MV-4-11 (cell line): ENCODE data around the gene SNRNP200.

Experiments used
- DNase-seq: peaks from one replicate; lab custom pipeline; 2025; lab: John Stamatoyannopoulos, UW

Gene SNRNP200

DNA sequence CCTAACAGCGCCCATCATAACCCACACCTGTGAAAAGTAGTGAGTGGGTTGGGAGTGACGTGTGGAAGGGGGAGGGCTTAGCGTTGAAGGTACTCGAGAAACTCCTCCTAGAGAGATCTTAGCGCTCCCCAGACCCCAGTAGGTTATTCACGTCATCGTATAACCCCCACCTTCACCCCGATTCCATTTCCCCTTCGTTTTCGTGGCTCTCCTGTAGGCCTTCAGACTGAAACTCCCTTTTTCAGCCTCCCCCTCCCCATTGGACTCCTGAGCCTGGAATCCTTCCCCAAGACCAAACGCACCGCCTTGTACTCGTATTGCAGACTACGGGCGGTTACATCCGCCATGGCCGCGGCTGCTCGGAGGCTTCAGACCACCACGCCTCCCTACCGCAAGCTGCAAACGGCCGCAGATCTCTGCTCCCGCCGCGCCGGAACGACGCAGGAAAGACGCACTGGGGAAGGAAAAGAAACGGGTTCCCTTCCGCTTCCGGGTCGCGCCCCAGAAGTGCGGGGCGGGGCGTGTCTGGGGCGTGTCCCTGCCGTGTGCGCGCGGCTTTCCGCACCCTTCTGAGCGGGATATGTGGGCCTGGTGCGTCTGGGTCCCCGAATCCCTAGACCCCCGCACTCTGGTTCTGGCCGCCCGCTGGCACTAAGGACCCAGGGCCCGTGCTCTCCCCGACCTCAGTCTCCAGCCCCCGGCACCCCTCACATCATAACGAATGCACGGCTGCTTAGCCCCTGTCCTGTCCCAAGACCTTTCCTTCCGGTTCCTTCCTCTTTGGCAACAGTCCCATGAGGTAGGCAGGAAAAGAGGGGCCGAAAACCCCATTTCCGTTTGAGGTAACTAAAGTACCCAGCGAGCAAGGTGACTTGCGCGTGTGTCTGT lies at the start of gene SNRNP200:
TSS of gene SNRNP200 (minus strand) at position 456 of the 888 bp plus-strand sequence. CDS start at position 347, 109 bp downstream.
- DNase-seq = peak; percentile 88

DNA sequence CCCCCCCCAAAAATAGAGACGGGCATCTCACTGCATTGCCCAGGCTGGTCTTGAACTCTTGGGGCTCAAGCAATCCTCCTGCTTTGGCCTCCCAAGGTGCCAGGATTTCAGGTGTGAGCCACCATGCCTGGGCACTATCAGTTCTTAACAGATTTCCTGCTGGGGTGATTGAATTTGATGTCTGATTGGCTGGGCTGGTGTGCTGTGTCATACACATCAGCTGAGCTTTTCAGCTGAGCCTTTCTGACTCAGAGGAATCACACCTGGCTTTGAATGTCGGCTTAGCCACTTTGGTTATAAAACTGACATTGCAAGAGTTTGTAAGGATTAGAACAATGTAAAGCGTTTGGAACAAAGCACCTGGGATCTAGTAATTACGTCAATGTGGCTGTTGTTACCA lies 49.1 kb upstream of the SNRNP200 start:
- no peak for DNase-seq

GRCh38 chr2:96353606-96354101 lies 48.3 kb upstream of the SNRNP200 start:
- no peak for DNase-seq

DNA sequence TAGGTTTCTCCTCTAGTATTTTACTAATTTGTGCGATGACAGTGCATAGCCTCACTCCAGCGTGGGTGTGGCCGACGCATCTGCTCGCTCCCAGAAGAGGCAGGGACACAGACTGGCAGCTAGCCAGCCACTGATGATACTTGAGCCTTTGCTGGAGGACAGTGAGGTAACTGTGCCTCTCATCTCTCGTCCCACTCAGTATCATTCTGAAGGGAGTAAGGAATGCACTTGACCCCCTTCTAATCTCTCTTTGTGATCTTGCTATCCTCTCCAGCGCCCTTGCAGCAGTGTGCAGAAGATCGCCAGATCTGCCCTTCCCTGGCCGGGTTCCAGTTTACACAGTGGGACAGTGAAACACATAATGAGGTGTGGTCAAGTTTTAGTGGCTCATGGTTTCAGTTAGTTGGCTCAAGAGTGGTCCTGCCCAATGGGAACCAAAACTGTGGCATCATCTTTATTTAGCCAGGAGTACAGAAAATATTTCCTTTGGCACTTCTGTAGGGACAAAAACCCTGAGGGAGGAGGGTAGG lies 47.8 kb upstream of the SNRNP200 start:
- DNase-seq = no peak

GRCh38 chr2:96347395-96347794 lies 42.0 kb upstream of the SNRNP200 start:
- DNase-seq = no peak

DNA sequence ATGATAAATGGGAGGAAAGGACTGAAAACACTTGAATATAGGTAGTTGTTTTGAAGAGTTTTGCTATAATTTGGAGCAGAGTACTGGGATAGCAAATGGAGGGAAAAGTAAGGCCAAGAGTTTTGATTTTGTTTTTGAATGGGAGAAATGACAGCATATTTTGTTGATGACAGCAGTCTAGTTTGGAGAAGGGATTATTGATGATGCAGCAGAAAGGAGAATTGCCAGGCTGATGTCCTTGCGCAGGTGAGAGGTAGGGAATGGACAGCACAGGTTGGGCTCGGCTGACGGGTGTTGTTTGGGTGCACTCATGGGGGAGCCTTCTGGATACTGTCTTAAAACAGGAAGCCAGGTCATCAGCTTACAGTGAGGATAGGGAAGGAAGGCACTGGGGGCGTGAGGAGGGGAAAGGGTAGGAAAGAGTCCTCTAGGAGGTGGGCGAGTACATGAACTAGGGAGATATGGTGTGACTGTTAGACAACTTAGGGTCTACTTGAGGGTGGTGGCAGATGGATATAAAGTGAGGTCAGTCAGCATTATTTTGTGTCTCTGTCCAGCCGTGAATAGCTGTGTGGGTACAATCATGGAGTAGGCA lies 40.6 kb upstream of the SNRNP200 start:
- DNase-seq = no peak

GRCh38 chr2:96345438-96345837 lies 40.1 kb upstream of the SNRNP200 start:
- DNase-seq = no peak

- peak; percentile 84 for DNase-seq
Measured at GRCh38 chr2:96344011-96344410, 38.7 kb upstream of the SNRNP200 start.

- DNase-seq = no peak
Measured at GRCh38 chr2:96342085-96342484, 36.7 kb upstream of the SNRNP200 start.

GRCh38 chr2:96341641-96342040 lies 36.3 kb upstream of the SNRNP200 start:
- DNase-seq = no peak

- no peak for DNase-seq
Measured at GRCh38 chr2:96340493-96341414, 35.4 kb upstream of the SNRNP200 start.

DNA sequence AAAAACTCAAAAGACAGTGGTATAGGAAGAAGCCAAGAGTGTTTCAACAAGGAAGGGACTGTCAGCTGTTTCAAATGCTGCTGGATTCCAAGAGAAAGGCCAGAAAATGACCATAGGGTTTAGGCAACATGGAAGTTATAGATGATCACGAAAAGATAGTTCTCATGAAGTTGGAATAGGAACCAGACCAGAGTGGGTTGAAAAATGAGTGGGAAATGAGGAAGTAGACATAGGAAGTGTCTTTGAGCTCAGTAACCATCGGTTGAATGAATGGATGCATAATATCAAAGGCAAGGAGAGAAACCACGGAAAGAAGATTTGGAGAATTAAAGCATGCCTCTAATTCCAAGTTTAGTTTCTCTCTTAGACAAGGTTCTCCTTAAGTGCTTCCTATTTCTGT lies 31.5 kb upstream of the SNRNP200 start:
- DNase-seq = peak; percentile 81

- DNase-seq = no peak
Measured at GRCh38 chr2:96336104-96336775, 30.9 kb upstream of the SNRNP200 start.

GRCh38 chr2:96333708-96334107 lies 28.4 kb upstream of the SNRNP200 start:
- no peak for DNase-seq

GRCh38 chr2:96330407-96330806 lies 25.1 kb upstream of the SNRNP200 start:
- no peak for DNase-seq

GRCh38 chr2:96329874-96330273 lies 24.5 kb upstream of the SNRNP200 start:
- DNase-seq = no peak

DNA sequence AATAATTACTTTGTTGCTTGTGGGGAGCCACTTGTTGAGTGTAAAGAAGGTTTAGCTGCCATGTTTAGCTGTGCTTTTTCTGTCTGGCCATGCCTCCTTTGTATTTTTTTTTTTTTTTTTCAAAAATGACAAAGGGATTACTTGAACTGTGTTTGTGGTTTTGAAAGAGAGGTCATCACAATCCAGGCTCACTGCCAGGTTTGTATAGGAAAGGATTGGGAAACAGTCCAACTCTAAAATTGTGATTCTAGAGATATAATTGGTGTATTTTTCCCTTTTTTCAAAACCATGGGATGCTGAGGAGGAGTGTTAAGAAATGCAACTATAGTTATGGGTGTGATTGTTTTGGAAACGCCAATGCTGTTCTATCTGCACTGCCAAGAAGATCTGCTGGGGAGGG lies 24.1 kb upstream of the SNRNP200 start:
- DNase-seq = peak; percentile 59

- no peak for DNase-seq
Measured at GRCh38 chr2:96326990-96327820, 21.9 kb upstream of the SNRNP200 start.

GRCh38 chr2:96326564-96326963 lies 21.2 kb upstream of the SNRNP200 start:
- DNase-seq = no peak

DNA sequence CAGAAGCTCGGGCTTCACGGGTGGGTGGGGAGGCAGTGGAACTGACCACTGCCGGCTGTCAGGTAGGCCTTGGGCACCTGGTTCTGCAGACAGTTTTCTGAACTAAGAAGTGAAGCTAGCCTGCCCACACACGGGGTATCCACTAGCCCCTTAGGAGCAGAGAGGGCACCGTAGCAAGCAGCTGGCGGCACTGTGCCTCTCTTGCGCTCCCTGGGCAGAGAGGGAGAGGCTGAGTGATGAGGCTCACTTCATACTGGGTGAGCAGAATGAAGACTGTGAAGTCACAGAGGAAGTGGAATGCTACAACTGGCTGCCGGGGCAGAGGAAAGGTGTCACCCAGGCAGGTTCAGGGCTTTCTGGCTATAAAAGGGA lies 20.5 kb upstream of the SNRNP200 start:
- DNase-seq = no peak
